Measurements from ENCODE around the gene C12orf56.

Gene C12orf56

GRCh38 chr12:64351265-64351664, 39.3 kb downstream of the C12orf56 start:
- TF ChIP-seq SIN3A (IDR thresholded peaks at IDR 0.05; ENCODE audit: borderline replicate concordance, insufficient read depth, low read length) (no peak), FOXP2 (optimal IDR thresholded peaks at IDR 0.05; ENCODE audit: borderline replicate concordance, extremely low read depth, extremely low read length, insufficient read depth) (no peak), POLR2AphosphoS5 (IDR thresholded peaks at IDR 0.05; ENCODE audit: low read depth, low read length) (no peak), REST (IDR thresholded peaks at IDR 0.05; ENCODE audit: insufficient read depth in 1 of 2, low read depth in 2 of 2, low read length in 2 of 2) (no peak), TAF1 (IDR thresholded peaks at IDR 0.05; ENCODE audit: borderline replicate concordance, insufficient read depth, low read length) (no peak)

- TF ChIP-seq REST (IDR thresholded peaks at IDR 0.05; ENCODE audit: insufficient read depth in 1 of 2, low read depth in 2 of 2, low read length in 2 of 2) (no peak), FOXP2 (optimal IDR thresholded peaks at IDR 0.05; ENCODE audit: borderline replicate concordance, extremely low read depth, extremely low read length, insufficient read depth) (no peak), POLR2AphosphoS5 (IDR thresholded peaks at IDR 0.05; ENCODE audit: low read depth, low read length) (no peak), TAF1 (IDR thresholded peaks at IDR 0.05; ENCODE audit: borderline replicate concordance, insufficient read depth, low read length) (no peak), SIN3A (IDR thresholded peaks at IDR 0.05; ENCODE audit: borderline replicate concordance, insufficient read depth, low read length) (no peak)
Measured at GRCh38 chr12:64347630-64348029, 42.9 kb downstream of the C12orf56 start.

GRCh38 chr12:64335886-64336466, 54.6 kb downstream of the C12orf56 start:
- TF ChIP-seq SIN3A (IDR thresholded peaks at IDR 0.05; ENCODE audit: borderline replicate concordance, insufficient read depth, low read length) = no peak
- TF ChIP-seq FOXP2 (optimal IDR thresholded peaks at IDR 0.05; ENCODE audit: borderline replicate concordance, extremely low read depth, extremely low read length, insufficient read depth) = no peak
- no peak for TF ChIP-seq TAF1 (IDR thresholded peaks at IDR 0.05; ENCODE audit: borderline replicate concordance, insufficient read depth, low read length)
- no peak for TF ChIP-seq POLR2AphosphoS5 (IDR thresholded peaks at IDR 0.05; ENCODE audit: low read depth, low read length)
- no peak for TF ChIP-seq REST (IDR thresholded peaks at IDR 0.05; ENCODE audit: insufficient read depth in 1 of 2, low read depth in 2 of 2, low read length in 2 of 2)

GRCh38 chr12:64332938-64333337, 57.6 kb downstream of the C12orf56 start:
- TF ChIP-seq POLR2AphosphoS5 (IDR thresholded peaks at IDR 0.05; ENCODE audit: low read depth, low read length) = no peak
- no peak for TF ChIP-seq SIN3A (IDR thresholded peaks at IDR 0.05; ENCODE audit: borderline replicate concordance, insufficient read depth, low read length)
- TF ChIP-seq TAF1 (IDR thresholded peaks at IDR 0.05; ENCODE audit: borderline replicate concordance, insufficient read depth, low read length) = no peak
- TF ChIP-seq FOXP2 (optimal IDR thresholded peaks at IDR 0.05; ENCODE audit: borderline replicate concordance, extremely low read depth, extremely low read length, insufficient read depth) = no peak

GRCh38 chr12:64332296-64332695, 58.3 kb downstream of the C12orf56 start:
- TF ChIP-seq POLR2AphosphoS5 (IDR thresholded peaks at IDR 0.05; ENCODE audit: low read depth, low read length) (no peak), REST (IDR thresholded peaks at IDR 0.05; ENCODE audit: insufficient read depth in 1 of 2, low read depth in 2 of 2, low read length in 2 of 2) (no peak), SIN3A (IDR thresholded peaks at IDR 0.05; ENCODE audit: borderline replicate concordance, insufficient read depth, low read length) (no peak), FOXP2 (optimal IDR thresholded peaks at IDR 0.05; ENCODE audit: borderline replicate concordance, extremely low read depth, extremely low read length, insufficient read depth) (no peak), TAF1 (IDR thresholded peaks at IDR 0.05; ENCODE audit: borderline replicate concordance, insufficient read depth, low read length) (no peak)

All from PFSK-1 (cell line).